Small intestine (tissue), 7 donors: ENCODE results near the gene PSMB11. TPM values are rescaled to one million over a fixed set of nuclear protein-coding genes. Genes with fewer than 3 reads are reported as not detected.
"Not testable (repeated sequence)": the region's sequence is repeated elsewhere in the genome, so short reads cannot be mapped to it uniquely, and the experiment has no call there.

Experiments
- DNase-seq, 2 donors: peaks; one replicate each; pipeline versions ENCODE4 v3.0.0 to v3.0.0-alpha.2; 2013
- FAIRE-seq: peaks from 2 replicates; lab custom pipeline; 2012; peaks lifted over from hg19 to GRCh38; lab: Jason Lieb, UNC
- H3K27ac ChIP-seq, 3 donors: one replicate each; pipeline ENCODE4 v1.5.1; 2013; ENCODE audit warnings: low read length in 2 of 3, mild to moderate bottlenecking in 2 of 3, control low read depth in 1 of 3, inconsistent platforms in 1 of 3, low read depth in 1 of 3, moderate library complexity in 1 of 3
- H3K27me3 ChIP-seq, 3 donors: one replicate each; pipeline ENCODE4 v1.6.1; 2013; ENCODE audit warnings: low read length in 3 of 3, inconsistent platforms in 1 of 3; ENCODE audit not compliant: control insufficient read depth in 3 of 3, insufficient read depth in 3 of 3
- H3K36me3 ChIP-seq, 3 donors: one replicate each; pipeline ENCODE4 v1.6.1; 2013; ENCODE audit warnings: low read length in 3 of 3, inconsistent platforms in 1 of 3, low read depth in 1 of 3, mild to moderate bottlenecking in 1 of 3, moderate library complexity in 1 of 3; ENCODE audit not compliant: control insufficient read depth in 3 of 3, insufficient read depth in 2 of 3
- H3K4me1 ChIP-seq, 3 donors: one replicate each; pipeline ENCODE4 v1.6.1; 2013; ENCODE audit warnings: low read length in 2 of 3, inconsistent platforms in 1 of 3, low read depth in 1 of 3, mild to moderate bottlenecking in 1 of 3, moderate library complexity in 1 of 3; ENCODE audit not compliant: control insufficient read depth in 3 of 3, insufficient read depth in 2 of 3
- H3K4me3 ChIP-seq, 3 donors: one replicate each; pipeline ENCODE4 v1.5.1; 2013; ENCODE audit warnings: low read length in 3 of 3, control low read depth in 1 of 3, inconsistent platforms in 1 of 3, low read depth in 1 of 3, mild to moderate bottlenecking in 1 of 3, moderate library complexity in 1 of 3
- H3K9me3 ChIP-seq, 2 donors: one replicate each; pipeline ENCODE4 v1.6.1; 2013; ENCODE audit warnings: low read depth in 1 of 2, low read length in 1 of 2; ENCODE audit not compliant: control insufficient read depth in 2 of 2, insufficient read depth in 1 of 2
- WGBS, 3 donors: extraction: QIAGEN DNeasy Blood & Tissue Kit; methylation state at CpG; one replicate each; pipeline ENCODE4 v1.1.7; 2013; 5-methylcytosine and 5-hydroxymethylcytosine counted together
- polyA plus RNA-seq, 4 donors: library from polyadenylated mRNA; stranded (reverse) in 3 of 4; unstranded in 1 of 4; fragments of 200-250 nt in 3 of 4; fragments of 120-200 nt in 1 of 4; gene quantifications; one replicate each; pipeline versions ENCODE4 v1.2.1 to v1.2.3, GENCODE V29; 2013
- donor health status: healthy with polysubstance abuse.
- donor health status: control.
- donor health status: control.
- donor health status: Bipolar disorder and iron deficiency.
- donor health status: healthy.

The PSMB11 gene
- polyA plus RNA-seq, 4 donors: not detected

- H3K9me3 ChIP-seq: no peaks in the 10 kb centered on the region
- peak overlapping the region; percentile 54 to 96 (median 83) for H3K27ac ChIP-seq
- H3K27me3 ChIP-seq: no peaks in the 10 kb centered on the region
- H3K4me3 ChIP-seq: peak overlapping the region in 2 of 3 donors; percentile 62 to 73
- H3K4me1 ChIP-seq: peaks cover 0 to 20% (median 3%) of the 10 kb centered on the region in 3 donors
- H3K36me3 ChIP-seq: no peaks in the 10 kb centered on the region
- DNase-seq (no peak), FAIRE-seq (no peak)
- WGBS, 3 donors: 12 to 25% (median 18%) methylated on average over 8 of the region's 8 CpGs
These were observed 32.5 kb upstream of the PSMB11 start for GRCh38 chr14:23009483-23009938.

DNA sequence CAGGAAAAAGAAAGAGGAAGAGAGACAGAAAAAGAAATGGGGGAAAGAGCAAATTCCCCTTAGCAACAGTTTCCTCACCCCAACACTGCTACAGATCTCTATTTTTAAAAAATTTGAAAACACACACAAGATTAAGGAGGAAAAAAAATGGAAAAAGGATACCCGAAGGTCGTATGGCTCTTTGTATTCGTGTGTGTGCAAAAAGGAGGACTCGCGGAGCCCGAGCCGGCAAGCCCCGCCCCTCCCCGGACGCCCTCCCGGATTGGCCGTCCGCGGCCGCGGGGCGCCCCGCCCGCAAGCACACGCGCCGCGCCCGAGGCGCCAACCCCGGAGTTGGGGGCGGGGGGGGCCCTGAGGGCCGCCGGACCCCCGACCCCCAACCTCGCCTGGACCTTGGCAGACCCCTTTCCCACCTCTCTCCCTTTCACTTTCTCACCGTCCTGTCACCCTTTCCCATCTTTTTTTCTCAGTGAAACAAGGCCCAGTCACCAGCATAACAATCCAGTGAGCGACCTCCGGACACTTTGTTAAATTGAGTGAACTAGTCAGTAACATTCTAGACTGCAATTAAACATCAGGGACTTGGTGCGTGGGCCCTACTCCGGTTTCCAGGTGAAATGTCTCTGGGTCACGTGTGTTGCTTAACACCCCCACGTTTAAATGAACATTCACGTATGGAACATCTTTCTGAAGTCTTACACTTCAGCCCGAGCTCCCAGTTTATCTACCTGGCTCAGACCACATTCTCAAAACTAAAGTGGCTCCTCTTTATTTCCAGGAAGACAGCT lies 31.9 kb upstream of the PSMB11 start, which contains the start of gene C14orf93:
C14orf93 (minus strand) TSS at position 205 of the 788 bp plus-strand sequence. CDS start 11,120 bp downstream, outside the sequence.
- WGBS, 3 donors: 1 to 2% (median 2%) methylated on average over 31 to 40 of the region's 40 CpGs
- Histone ChIP-seq H3K4me3 (peak within 1 kb of the TSS; percentile 41 to 73 (median 62)), H3K27me3 (no peaks in the 10 kb centered on the region), H3K9me3 (no peaks in the 10 kb centered on the region), H3K36me3 (no peaks in the 10 kb centered on the region), H3K4me1 (peaks cover 0 to 20% (median 3%) of the 10 kb centered on the region in 3 donors), H3K27ac (peak within 1 kb of the TSS; percentile 54 to 96 (median 83))
- FAIRE-seq (no peak), DNase-seq (peak; percentile 79 to 90)

DNA sequence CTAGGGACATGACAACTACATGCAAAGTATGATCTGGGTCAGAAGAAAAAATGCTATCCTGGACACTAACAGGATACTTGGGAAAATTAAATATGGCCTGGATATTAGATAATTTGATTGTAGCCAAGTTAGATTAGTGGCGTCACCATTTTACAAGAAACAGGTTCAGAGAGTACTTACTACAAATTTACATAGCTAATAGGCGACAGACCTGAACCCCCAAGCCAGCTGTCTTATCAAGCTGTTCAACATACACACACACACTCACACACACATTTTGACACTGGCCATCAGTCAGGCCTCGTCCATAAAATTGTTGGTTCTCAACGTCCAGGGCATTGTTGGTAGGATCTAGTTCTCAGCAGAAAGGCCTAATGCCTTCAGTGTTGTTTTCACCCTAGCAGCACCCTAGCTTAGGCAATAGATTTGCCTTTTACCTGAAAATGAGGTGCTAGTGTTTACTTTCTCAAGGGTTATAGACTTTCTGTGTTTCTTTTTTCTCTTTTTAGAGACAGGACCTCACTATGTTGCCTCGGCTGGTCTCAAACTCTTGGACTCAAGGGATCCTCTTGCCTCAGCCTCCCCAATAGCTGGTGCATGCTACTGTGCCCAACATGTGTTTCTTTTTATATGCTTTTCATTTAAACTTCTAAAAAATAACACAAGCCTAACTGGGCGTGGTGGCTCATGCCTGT lies 28.8 kb upstream of the PSMB11 start:
- H3K4me1 ChIP-seq: peaks cover 0 to 8% (median 0%) of the 10 kb centered on the region in 3 donors
- DNase-seq (no peak), FAIRE-seq (no peak)
- no peak overlapping the region for H3K27ac ChIP-seq
- H3K4me3 ChIP-seq: no peak overlapping the region
- H3K36me3 ChIP-seq: no peaks in the 10 kb centered on the region
- no peaks in the 10 kb centered on the region for H3K9me3 ChIP-seq
- H3K27me3 ChIP-seq: no peaks in the 10 kb centered on the region
- WGBS, 3 donors: 69 to 84% (median 81%) methylated on average over 6 of the region's 6 CpGs

DNA sequence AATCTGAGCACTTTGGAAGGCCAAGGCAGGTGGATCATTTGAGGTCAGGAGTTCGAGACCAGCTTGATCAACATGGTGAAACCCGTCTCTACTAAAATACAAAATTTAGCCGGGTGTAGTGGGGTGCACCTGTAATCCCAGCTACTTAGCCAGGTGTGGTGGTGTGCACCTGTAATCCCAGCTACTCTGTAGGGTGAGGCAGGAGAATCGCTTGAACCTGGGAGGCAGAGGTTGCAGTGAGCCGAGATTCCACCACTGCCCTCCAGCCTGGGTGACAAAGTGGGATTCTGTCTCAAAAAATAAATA lies 28.3 kb upstream of the PSMB11 start:
- DNase-seq, H3K36me3 ChIP-seq, H3K9me3 ChIP-seq, H3K4me3 ChIP-seq, FAIRE-seq, H3K27ac ChIP-seq, H3K4me1 ChIP-seq, H3K27me3 ChIP-seq: not testable (repeated sequence)
- WGBS, 3 donors: 83 to 92% (median 89%) methylated on average over 5 of the region's 5 CpGs

GRCh38 chr14:23015618-23016017 lies 26.4 kb upstream of the PSMB11 start:
- Histone ChIP-seq H3K4me1 (no peaks in the 10 kb centered on the region), H3K27ac (no peak overlapping the region), H3K36me3 (no peaks in the 10 kb centered on the region), H3K27me3 (no peaks in the 10 kb centered on the region), H3K9me3 (no peaks in the 10 kb centered on the region), H3K4me3 (no peak overlapping the region)
- WGBS, 3 donors: 75 to 95% (median 91%) methylated on average over 4 of the region's 4 CpGs
- FAIRE-seq (no peak), DNase-seq (no peak)

DNA sequence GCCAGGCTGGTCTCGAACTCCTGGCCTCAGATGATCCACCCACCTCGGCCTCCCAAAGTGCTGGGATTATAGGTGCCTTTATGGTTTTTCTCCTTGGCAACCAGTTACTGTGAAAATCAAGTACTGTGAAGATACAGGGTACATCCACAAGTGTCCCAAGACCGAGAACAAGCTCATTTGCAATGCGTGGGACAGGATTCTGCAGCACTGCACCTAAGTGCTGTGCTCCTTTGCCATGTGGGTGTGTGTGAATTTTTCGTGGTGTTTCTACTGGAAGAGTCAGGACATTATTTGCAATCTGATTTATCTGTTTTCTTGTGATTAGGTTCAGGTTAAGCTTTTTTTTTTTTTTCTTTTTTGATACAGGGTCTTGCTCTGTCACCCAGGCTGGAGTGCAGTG lies 24.9 kb upstream of the PSMB11 start:
- no peaks in the 10 kb centered on the region for H3K27me3 ChIP-seq
- H3K36me3 ChIP-seq: no peaks in the 10 kb centered on the region
- WGBS, 3 donors: 71 to 88% (median 79%) methylated on average over 5 of the region's 5 CpGs
- DNase-seq (no peak), FAIRE-seq (no peak)
- no peaks in the 10 kb centered on the region for H3K4me1 ChIP-seq
- no peak overlapping the region for H3K27ac ChIP-seq
- no peaks in the 10 kb centered on the region for H3K9me3 ChIP-seq
- no peak overlapping the region for H3K4me3 ChIP-seq

DNA sequence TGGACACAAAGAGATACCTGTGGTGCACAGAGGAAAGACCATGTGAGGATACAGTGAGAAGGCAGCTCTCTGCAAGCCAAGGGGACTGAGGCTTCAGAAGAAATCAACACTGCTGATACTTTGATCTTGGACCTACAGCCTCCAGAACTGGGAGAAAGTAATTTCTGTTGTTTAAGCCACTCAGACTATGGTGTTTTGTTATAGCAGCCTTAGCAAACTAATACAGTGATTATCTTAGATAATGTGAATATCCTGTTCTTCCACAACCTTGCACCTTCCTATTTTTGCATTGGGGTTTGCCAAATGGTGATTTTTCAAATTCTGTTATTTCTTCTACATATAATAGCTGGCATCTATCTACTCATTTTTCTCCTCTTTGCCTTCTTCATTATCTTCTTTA lies 23.9 kb upstream of the PSMB11 start:
- no peak for FAIRE-seq

GRCh38 chr14:23020143-23021128 lies 21.6 kb upstream of the PSMB11 start:
- DNase-seq (no peak), FAIRE-seq (no peak)
- Histone ChIP-seq H3K36me3 (peaks cover 0 to 14% (median 2%) of the 10 kb centered on the region in 3 donors), H3K27ac (no peak overlapping the region), H3K4me3 (no peak overlapping the region), H3K9me3 (no peaks in the 10 kb centered on the region), H3K27me3 (no peaks in the 10 kb centered on the region), H3K4me1 (peaks cover 0 to 10% (median 0%) of the 10 kb centered on the region in 3 donors)
- 90 to 93% (median 90%) methylated on average over 7 of the region's 7 CpGs for WGBS, 3 donors

More for the DNA sequence above, 23.9 kb upstream of the PSMB11 start:
- H3K9me3 ChIP-seq: no peaks in the 10 kb centered on the region
- H3K36me3 ChIP-seq: peaks cover 0 to 2% (median 0%) of the 10 kb centered on the region in 3 donors
- no peak overlapping the region for H3K27ac ChIP-seq
- no peaks in the 10 kb centered on the region for H3K4me1 ChIP-seq
- no peak for DNase-seq
- no peak overlapping the region for H3K4me3 ChIP-seq
- no peaks in the 10 kb centered on the region for H3K27me3 ChIP-seq
